HAP-1 (cell line): ENCODE data around the gene TOR1A.

ENCODE experiments used
- DNase-seq, 2 experiments: peaks; one replicate each; pipeline ENCODE4 v3.0.0-alpha.2; 2016 to 2020; ENCODE audit warnings: low spot score in 2 of 2
- H3K27me3 ChIP-seq: fragments of 250-450 bp; sonication (Bioruptor Pico); 2 replicates; pipeline ENCODE4 v1.5.1; 2020; ENCODE audit warnings: low read depth, mild to moderate bottlenecking, moderate library complexity
- H3K36me3 ChIP-seq: fragments of 250-450 bp; sonication (Bioruptor Pico); replicated peaks from 2 replicates; pipeline ENCODE4 v1.5.1; 2020; ENCODE audit warnings: mild to moderate bottlenecking
- H3K4me1 ChIP-seq: fragments of 250-450 bp; sonication (Bioruptor Pico); 2 replicates; pipeline ENCODE4 v1.5.1; 2020; ENCODE audit warnings: mild to moderate bottlenecking
- H3K4me3 ChIP-seq: fragments of 250-450 bp; sonication (Bioruptor Pico); 2 replicates; pipeline ENCODE4 v1.5.1; 2020; ENCODE audit warnings: mild to moderate bottlenecking, moderate library complexity
- H3K9me3 ChIP-seq: fragments of 250-450 bp; sonication (Bioruptor Pico); 2 replicates; pipeline ENCODE4 v1.5.1; 2020; ENCODE audit warnings: mild to moderate bottlenecking, moderate library complexity
- in situ Hi-C: fragments of 300-500 bp; cut with MboI; formaldehyde crosslinking; loops from 3 replicates; pipeline ENCODE4 v1.14.3; 2020; ENCODE audit warnings: low sequenced_read_pairs, inconsistent platforms, mixed read lengths

TOR1A gene

DNA sequence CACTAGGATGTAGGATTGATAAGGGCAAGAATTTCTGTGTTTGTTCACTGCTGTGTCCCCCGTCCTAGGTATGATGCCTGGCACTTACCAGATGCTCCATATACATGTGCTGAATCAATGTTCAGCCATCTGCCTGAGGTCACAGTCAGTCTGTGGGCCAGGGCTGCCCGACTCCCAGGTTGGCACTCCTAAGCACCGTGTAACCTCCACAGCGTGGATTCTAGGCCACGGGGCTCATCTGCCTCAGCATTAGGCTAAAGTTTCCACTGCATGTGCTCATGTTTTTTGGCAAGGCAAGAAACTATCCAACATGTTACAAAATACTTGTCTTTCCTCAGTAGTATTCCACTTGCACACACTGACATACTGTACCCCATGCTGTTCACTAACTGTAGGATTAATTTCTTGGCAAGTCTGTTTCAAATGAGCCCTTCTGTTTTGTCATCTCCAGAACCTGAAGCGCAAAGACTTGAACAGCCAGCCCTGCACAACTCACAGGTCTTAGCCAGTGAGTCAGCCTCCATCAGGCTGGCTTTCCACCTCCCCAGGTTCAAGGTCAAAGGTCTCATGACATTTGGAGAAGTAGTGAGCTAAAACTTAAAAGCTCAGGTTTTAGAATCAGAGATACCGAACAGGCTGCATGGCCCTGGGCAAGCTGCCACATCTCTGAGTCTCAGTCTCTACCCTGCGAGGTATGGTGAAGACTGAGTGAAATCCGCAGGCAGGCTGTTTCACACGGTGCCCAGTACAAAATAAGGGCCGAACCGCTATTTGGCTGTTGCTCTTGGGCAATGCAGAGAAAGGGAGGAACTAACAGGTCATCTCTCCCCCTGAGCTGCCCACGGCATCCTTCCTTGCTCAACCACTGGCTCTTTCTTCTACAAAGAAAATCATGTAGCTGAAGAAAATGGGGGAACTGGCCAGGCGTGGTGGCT is 7.2 kb downstream of the TOR1A start:
- DNase-seq, result no peak
- in situ Hi-C loops, result no loop called here
- Histone ChIP-seq H3K4me3 (no peak overlapping the region), H3K27me3 (no peaks in the 10 kb centered on the region), H3K4me1 (peaks cover 9% of the 10 kb centered on the region), H3K36me3 (peaks cover 62% of the 10 kb centered on the region), H3K9me3 (no peaks in the 10 kb centered on the region)

DNA sequence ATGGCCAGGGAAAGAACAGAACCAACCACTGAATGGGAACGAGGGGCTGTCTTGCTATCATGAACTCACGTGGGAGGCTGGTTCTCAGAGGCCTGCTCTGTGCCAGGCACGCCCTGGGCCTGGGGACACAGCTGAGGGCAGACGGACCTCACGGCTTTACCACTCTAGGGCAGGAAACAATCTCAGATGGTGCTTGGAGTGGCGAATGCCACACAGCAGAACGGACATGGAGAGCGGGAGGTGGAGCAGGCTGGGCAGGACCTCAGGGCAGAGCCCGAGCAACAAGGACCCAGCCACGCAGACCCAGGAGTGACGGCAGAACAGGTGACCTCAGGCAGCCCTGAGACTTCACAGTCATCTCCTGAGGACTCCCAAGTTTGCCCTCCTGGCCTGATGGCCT is 8.7 kb downstream of the TOR1A start:
- no peak for DNase-seq
- Histone ChIP-seq H3K27me3 (no peaks in the 10 kb centered on the region), H3K4me3 (no peak overlapping the region), H3K36me3 (peaks cover 53% of the 10 kb centered on the region), H3K9me3 (no peaks in the 10 kb centered on the region), H3K4me1 (peaks cover 10% of the 10 kb centered on the region)
- in situ Hi-C loops, result no loop called here

DNA sequence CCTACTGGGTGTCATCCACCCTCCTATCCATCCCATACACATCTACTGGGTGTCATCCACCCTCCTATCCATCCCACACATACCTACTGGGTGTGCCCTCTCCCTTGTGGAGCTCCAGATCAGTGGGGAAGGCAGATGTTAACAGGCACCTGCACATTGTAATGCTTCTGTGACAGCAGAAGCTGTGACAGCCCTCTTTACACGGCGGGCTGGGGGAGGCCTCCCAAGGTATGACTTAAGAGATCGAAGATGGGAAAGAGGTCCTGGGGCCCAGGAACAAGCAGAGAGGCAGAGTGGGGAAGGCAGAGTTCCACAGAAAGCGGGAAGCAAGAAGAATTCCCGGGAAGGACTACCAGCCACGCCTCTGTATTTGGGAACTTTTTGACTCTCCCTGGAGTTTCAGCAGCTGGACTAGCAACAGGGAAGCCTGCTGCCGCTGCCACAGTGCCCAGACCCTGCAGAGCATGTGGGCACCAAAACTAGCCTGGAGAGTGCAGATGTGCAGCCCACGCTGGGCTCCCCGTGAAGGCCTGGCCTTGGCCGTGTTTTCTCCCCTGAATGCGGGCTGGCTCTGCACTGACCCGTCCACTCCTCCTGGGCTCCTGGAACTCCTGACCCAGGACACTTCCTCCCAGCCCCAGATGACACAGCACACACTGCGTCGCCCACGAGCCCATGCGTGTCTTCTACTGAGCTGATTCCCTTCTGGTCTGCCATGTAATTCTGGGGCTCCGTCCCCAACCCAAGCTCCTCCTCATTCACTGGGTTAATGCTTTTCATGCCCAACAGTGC is 9.3 kb downstream of the TOR1A start:
- Histone ChIP-seq H3K9me3 (no peaks in the 10 kb centered on the region), H3K27me3 (no peaks in the 10 kb centered on the region), H3K4me1 (peaks cover 10% of the 10 kb centered on the region), H3K36me3 (peaks cover 53% of the 10 kb centered on the region), H3K4me3 (no peak overlapping the region)
- in situ Hi-C loops, result no loop called here
- DNase-seq, result no peak

DNA sequence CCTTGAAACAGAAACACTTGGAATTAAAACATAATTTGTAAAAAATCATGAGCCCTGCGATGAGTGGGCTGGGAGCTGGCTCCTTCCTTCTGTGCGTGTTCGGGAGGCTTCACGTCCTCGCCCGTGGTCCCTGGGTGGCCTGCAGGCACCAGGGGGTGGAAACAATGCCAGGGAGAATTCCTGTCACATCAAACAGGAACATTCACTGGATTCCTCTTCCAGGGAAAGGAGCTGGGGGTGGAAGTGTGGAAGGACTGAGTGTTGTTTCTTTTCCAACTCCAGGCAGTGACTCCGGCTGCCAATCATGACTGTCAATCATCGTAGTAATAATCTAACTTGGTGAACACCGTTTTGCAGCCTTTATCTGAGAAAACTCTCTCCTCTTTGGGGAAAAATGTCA is 10.3 kb downstream of the TOR1A start:
- no peak overlapping the region for H3K4me3 ChIP-seq
- peaks cover 48% of the 10 kb centered on the region for H3K36me3 ChIP-seq
- no peak for DNase-seq
- in situ Hi-C loops, result no loop called here
- H3K27me3 ChIP-seq, result no peaks in the 10 kb centered on the region
- peaks cover 10% of the 10 kb centered on the region for H3K4me1 ChIP-seq
- no peaks in the 10 kb centered on the region for H3K9me3 ChIP-seq

DNA sequence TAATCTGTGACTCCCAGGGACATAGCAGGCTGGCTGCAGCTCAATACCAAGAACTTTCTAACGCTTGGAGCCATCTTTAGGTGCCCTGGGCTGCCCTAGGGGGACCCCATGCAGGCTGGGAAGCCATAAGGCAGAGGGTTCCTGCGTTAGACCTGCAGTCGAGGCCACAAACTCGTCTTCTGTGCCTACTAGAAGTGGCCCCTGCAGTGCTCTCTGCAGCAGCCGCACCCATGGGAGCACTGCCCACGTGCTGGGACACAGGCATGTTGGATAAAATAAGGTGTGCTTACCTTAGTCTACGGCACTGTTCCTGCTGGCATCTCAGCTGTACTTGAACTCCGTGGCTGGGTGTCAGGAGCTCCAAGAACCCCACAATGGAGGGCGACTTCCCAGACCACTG is 11.6 kb downstream of the TOR1A start:
- no peak for DNase-seq
- peaks cover 41% of the 10 kb centered on the region for H3K36me3 ChIP-seq
- no peaks in the 10 kb centered on the region for H3K27me3 ChIP-seq
- no peaks in the 10 kb centered on the region for H3K9me3 ChIP-seq
- H3K4me1 ChIP-seq, result peaks cover 10% of the 10 kb centered on the region
- in situ Hi-C loops, result no loop called here
- H3K4me3 ChIP-seq, result no peak overlapping the region

DNA sequence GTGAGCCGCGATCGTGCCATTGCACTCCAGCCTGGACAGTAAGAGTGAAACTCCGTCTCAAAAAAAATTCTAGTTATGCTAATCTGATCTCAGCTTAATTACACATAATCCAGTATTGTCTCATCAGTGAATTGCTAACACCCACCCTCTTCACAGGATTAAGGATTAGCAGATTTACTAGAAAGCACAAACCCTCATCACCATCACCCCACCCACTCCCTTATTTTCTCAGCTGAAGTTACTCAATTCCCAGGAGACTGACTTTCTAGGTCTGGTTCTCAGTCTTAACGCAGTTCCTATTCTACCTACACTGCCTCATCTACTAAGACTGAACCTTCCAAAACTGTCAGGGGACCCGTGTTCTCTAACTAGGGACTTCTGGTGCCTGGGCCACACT is 12.0 kb downstream of the TOR1A start:
- H3K36me3 ChIP-seq, result peaks cover 40% of the 10 kb centered on the region
- peak; percentile 32 to 37 for DNase-seq
- H3K4me3 ChIP-seq, result no peak overlapping the region
- in situ Hi-C loops, result no loop called here
- H3K9me3 ChIP-seq, result no peaks in the 10 kb centered on the region
- no peaks in the 10 kb centered on the region for H3K27me3 ChIP-seq
- peaks cover 10% of the 10 kb centered on the region for H3K4me1 ChIP-seq

DNA sequence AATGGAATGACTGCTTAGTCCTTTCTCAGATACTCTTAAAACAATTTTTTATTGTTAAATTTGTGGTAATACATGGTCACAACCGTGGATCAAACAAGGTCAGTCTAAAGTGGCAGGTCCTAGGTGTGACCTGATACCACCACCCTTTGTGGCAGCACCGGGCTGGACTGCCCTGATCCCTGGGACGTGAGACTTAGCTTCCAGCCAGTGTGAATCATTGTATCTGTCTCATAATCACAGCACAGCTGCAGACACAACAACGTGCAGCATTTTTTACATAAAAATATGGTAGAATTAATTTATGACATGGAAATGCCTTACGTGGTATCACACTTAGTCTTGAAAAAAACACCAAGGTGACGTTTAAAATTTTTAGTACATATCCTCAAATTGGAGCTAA is 13.1 kb downstream of the TOR1A start:
- H3K4me3 ChIP-seq, result no peak overlapping the region
- in situ Hi-C loops, result no loop called here
- H3K9me3 ChIP-seq, result no peaks in the 10 kb centered on the region
- H3K4me1 ChIP-seq, result peaks cover 10% of the 10 kb centered on the region
- no peaks in the 10 kb centered on the region for H3K27me3 ChIP-seq
- peaks cover 31% of the 10 kb centered on the region for H3K36me3 ChIP-seq
- no peak for DNase-seq

DNA sequence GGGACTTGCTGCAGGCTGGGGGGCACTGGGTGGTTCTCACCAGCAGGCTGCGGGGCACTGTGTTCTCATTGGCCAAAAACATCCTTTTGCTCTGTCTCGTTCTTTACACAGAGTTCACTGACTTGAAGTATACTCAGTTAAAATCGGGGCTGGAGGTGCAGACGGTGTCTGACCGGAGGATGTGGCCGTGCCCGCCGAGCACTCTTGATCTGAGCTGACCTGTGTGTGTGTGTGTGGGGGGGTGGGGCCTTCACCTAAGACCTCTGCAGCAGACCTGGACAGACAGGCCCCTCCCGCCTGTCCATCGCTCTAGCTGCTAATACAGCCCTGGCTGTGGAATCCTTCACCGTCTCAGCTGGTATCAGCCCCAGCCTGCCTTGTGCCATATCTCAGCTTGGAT is 13.8 kb downstream of the TOR1A start:
- no peak for DNase-seq
- Histone ChIP-seq H3K4me1 (peaks cover 10% of the 10 kb centered on the region), H3K27me3 (no peaks in the 10 kb centered on the region), H3K36me3 (peaks cover 34% of the 10 kb centered on the region), H3K9me3 (no peaks in the 10 kb centered on the region), H3K4me3 (no peak overlapping the region)
- in situ Hi-C loops, result no loop called here

DNA sequence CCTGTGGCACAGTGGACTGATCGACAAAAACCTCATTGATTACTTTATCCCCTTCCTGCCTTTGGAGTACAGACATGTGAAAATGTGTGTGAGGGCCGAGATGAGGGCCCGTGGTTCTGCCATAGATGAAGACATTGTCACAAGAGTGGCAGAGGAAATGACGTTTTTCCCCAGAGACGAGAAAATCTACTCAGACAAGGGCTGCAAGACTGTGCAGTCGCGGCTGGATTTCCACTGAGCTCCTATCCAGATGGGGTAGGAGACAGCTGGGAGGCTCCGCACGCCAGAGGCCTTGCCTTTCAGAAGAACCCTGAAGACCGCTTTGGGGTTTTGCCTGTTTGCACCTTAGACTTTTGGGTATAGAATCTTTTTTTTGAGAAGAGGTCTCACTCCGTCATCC is 14.6 kb downstream of the TOR1A start:
- H3K4me1 ChIP-seq, result peaks cover 10% of the 10 kb centered on the region
- no peak overlapping the region for H3K4me3 ChIP-seq
- in situ Hi-C loops, result no loop called here
- no peaks in the 10 kb centered on the region for H3K27me3 ChIP-seq
- peaks cover 31% of the 10 kb centered on the region for H3K36me3 ChIP-seq
- H3K9me3 ChIP-seq, result no peaks in the 10 kb centered on the region
- no peak for DNase-seq

DNA sequence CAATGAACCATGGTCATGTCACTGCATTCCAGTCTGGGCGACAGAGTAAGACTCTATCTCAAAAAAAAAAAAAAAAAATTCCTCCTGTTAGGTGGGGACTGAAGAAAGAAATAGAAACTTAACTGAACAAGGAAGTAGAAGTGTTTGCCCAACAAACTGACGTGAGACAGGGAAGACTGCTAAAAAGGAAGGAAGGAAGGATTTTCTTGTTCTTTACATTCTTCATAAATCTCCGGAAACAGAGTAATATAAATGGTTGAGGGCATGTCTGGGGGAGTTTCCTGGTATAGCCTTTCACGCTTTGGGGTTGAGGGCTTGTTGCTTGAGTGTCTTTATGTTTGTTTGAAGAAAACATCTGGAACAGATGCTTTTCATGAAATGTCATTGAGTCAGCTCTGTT is 17.9 kb downstream of the TOR1A start:
- Histone ChIP-seq H3K4me1 (peaks cover 3% of the 10 kb centered on the region), H3K27me3 (no peaks in the 10 kb centered on the region), H3K9me3 (no peaks in the 10 kb centered on the region), H3K4me3 (no peak overlapping the region), H3K36me3 (peaks cover 18% of the 10 kb centered on the region)
- no peak for DNase-seq
- in situ Hi-C loops, result no loop called here

DNA sequence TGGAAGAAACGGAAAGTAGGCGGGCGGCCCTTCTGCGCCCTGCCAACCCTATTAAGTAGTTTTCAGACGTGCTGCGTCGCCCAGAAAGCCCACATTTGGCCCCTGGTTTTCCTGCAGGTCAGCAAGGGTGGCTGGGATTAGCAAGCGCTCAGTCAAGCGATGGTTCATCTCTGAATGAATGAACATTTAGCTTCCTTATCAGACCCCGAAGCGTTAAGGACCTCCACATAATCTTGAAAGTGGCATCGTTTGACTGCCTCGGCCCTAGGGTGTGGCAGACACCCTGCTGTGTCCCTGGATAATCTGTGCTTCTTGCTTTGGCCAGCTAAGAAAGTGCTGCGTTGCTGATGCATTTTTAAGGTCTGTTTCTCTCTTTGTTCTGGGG is 20.3 kb downstream of the TOR1A start:
- Histone ChIP-seq H3K4me3 (peak overlapping the region; percentile 65), H3K27me3 (no peaks in the 10 kb centered on the region), H3K4me1 (peaks cover 8% of the 10 kb centered on the region), H3K9me3 (no peaks in the 10 kb centered on the region), H3K36me3 (peaks cover 11% of the 10 kb centered on the region)
- in situ Hi-C loops, result no loop called here
- peak; percentile 16 to 36 for DNase-seq

DNA sequence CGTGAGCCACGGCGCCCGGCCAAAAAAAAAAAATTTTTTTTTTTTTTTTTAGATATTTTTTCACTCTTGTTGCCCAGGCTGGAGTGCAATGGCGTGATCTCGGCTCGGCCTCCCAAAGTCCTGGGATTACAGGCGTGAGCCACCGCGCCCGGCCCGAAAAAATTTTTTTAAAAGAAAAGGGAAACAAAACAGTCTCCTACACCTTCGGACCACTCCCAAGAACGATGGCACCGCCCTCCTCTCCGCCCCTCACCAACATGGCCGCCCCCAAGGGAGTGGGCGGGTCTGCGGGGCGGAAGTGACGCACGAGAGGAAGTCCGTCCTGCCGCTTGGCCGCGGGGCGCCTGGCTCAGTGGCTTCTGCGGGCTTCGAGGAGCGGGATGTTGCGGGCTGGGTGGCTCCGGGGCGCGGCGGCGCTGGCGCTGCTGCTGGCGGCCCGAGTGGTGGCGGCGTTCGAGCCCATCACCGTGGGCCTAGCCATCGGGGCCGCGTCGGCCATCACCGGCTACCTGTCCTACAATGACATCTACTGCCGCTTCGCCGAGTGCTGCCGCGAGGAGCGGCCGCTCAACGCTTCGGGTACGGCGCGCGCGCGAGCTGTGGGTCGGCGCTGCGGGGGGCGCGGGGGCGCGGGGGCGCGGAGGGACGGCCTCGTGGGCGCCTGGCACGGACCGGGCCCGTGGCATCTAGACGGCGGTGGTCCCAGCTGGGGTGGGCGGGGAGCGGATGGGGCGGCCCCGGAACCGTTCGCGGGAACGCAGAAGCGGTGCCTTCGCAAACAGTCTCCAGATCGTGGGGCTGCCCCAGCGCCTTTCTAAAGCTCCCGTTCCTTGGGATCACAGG is 20.9 kb downstream of the TOR1A start, which contains the start of gene TOR1B:
Gene TOR1B, plus strand, starts transcription at position 352 of the 843 bp plus-strand sequence. Its CDS starts 29 bp downstream, at position 381.
- Histone ChIP-seq H3K27me3 (no peaks in the 10 kb centered on the region), H3K4me3 (peak within 1 kb of the TSS; percentile 65), H3K4me1 (peaks cover 8% of the 10 kb centered on the region), H3K9me3 (no peaks in the 10 kb centered on the region), H3K36me3 (peaks cover 9% of the 10 kb centered on the region)
- peak; percentile 78 to 97 for DNase-seq
- in situ Hi-C loops, result no loop called here

DNA sequence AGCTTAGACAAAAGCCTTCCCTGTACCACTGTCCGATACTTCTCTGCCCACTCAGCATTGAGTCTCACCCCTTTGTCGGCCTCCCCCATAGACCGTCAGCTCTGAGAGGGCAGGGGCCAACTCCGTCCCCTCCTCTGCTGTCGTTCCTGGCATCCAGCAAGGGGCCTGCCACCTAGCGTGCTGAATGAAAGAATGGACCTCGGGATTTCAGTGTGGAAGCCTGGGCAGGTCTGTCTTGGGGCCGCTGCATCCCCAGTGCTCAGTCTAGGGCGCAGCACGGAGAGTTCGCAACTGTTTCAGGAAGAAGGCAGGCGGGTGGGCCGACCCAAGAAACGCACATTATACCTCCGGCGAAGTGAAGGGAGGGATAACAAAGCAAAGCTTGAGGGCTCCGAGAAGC is 22.4 kb downstream of the TOR1A start:
- H3K4me1 ChIP-seq, result peaks cover 8% of the 10 kb centered on the region
- H3K36me3 ChIP-seq, result peaks cover 5% of the 10 kb centered on the region
- DNase-seq, result no peak
- H3K27me3 ChIP-seq, result no peaks in the 10 kb centered on the region
- in situ Hi-C loops, result no loop called here
- no peak overlapping the region for H3K4me3 ChIP-seq
- no peaks in the 10 kb centered on the region for H3K9me3 ChIP-seq
